GM12801 (cell line): ENCODE measurements around the gene PPP1R26.

Experiments used
- TF ChIP-seq, protein P1 (sequence below): IDR thresholded peaks from one replicate; pipeline ENCODE4 v1.5.1; 2011; ENCODE audit warnings: control low read depth; ENCODE audit not compliant: insufficient read length; ENCODE audit errors: extremely low read depth

The PPP1R26 gene, protein sequence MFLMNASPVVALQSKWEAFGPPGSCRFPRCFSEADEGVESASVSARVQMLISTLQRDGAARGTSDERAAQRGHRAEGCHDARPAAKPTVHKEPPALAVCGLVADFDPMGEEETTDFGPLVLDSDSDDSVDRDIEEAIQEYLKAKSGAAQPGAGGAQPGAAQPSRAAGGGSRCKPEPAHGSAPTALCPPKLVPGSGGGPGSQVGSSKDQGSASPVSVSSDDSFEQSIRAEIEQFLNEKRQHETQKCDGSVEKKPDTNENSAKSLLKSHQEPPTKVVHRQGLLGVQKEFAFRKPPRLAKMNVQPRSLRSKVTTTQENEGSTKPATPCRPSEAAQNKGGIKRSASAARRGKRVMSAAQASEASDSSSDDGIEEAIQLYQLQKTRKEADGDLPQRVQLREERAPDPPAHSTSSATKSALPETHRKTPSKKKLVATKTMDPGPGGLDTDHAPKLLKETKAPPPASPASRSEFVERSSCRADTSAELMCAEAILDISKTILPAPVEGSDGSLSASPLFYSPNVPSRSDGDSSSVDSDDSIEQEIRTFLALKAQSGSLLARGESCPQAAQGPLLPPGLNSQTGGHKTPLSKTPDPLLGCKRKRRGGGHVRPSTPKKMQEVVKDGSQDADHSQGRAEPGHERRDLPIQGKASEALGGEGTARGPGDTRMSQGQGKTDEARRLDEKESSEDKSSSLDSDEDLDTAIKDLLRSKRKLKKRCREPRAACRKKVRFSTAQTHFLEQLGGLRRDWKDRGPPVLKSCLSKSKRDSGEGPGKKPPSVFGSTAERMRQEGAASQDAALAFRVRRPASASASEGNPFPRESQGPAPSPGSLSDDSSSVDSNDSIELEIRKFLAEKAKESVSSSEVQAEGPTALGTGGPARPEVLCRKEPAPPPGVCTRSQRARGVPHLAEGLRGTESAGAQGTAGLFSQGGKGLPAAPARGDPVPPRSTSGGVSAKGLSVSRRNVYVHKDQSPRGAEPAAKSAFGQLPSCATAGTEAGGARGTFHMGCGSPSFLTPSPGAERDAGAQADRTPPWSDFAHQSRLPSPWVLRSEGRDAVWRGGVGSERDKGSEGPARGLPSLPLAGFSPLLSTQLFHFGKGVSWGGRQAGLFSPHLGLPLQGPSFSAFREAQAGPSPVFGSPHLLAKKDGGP (N-terminal part only)

DNA sequence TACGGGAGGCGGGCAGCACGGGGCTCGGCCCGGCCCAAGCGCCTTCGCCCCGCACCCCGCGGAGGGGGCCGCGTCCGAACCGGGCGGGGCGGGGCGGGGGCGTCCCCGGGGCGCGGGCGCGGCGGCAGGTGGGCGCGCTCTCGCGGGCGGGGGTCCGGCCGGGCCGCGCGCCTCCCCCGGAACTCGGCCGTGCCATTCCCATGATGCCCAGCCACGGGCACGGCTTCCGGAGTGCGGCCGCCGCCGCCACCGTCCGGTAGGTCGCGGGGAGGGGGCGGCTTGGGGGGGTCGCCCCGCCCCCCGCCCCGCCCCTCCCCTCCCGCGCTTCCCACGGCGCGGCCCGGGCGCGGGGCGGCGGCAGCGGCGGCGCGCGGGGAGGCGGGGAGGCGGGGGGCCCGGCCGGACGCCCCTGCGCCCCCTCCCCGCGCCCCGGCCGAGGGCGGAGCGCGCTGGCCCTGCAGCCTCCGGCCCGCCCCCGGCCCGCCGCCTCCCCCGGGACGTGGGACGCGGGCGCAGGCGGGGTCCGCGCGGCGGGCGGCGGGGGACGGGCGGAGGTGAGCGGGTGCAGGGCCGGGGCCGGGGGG is at the start of gene PPP1R26:
Gene PPP1R26, plus strand, starts transcription at position 314 of the 584 bp plus-strand sequence. CDS start 4,729 bp downstream, outside the sequence.
- TF ChIP-seq, protein P1, sequence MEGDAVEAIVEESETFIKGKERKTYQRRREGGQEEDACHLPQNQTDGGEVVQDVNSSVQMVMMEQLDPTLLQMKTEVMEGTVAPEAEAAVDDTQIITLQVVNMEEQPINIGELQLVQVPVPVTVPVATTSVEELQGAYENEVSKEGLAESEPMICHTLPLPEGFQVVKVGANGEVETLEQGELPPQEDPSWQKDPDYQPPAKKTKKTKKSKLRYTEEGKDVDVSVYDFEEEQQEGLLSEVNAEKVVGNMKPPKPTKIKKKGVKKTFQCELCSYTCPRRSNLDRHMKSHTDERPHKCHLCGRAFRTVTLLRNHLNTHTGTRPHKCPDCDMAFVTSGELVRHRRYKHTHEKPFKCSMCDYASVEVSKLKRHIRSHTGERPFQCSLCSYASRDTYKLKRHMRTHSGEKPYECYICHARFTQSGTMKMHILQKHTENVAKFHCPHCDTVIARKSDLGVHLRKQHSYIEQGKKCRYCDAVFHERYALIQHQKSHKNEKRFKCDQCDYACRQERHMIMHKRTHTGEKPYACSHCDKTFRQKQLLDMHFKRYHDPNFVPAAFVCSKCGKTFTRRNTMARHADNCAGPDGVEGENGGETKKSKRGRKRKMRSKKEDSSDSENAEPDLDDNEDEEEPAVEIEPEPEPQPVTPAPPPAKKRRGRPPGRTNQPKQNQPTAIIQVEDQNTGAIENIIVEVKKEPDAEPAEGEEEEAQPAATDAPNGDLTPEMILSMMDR, result no peak

GRCh38 chr9:135437259-135437658 is 42.3 kb upstream of the PPP1R26 start:
- TF ChIP-seq, protein P1, result no peak

DNA sequence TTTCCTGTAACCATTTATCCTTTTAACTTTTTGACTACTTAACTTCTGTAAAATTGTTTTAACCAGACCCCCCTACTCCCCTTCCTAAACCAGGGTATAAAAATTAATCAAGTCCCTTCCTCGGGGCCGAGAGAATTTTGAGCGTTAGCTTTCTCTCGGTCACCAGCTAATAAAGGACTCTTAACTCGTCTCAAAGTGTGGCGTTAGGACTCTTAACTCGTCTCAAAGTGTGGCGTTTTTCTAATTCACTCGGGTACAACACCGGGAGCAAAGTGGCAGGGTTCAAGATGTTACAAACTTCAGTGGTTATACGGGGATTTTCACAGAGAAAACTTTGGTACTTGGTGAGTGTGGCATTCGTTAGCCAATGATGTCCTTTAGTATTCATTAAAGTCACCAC is 39.7 kb upstream of the PPP1R26 start:
- TF ChIP-seq, protein P1, result no peak

GRCh38 chr9:135440620-135441019 is 39.0 kb upstream of the PPP1R26 start:
- TF ChIP-seq, protein P1, result no peak

DNA sequence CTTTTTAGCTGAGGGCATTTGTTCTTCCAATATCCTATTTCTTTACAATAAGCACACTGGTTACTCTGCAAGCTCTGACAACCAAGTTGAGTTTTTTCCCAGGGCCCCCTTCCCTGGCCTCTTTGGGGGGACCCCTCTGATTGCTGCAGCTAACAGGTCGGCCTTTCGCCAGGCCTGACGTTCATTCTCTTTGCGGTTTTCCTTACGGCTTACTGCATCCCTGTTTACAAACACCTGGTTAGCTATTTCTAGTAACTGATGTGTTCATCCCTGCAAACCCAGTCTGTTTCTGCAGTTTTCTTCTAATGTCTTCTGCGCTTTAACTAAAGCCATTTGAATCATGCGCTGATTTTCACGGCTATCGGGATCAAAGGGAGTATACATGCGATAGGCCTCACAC is 37.5 kb upstream of the PPP1R26 start:
- TF ChIP-seq, protein P1, result no peak

GRCh38 chr9:135443797-135444425 is 35.7 kb upstream of the PPP1R26 start:
- TF ChIP-seq, protein P1, result no peak
